Endothelial cell of umbilical vein (primary cell): Measurements from ENCODE around the gene PTPN20.

Source experiments
- EZH2 ChIP-seq: IDR thresholded peaks from 2 replicates; pipeline ENCODE4 v1.6.1; 2012; ENCODE audit warnings: borderline replicate concordance, low read depth, mild to moderate bottlenecking, moderate library complexity, low read length, inconsistent platforms; ENCODE audit not compliant: severe bottlenecking
- FOS ChIP-seq: IDR thresholded peaks from 2 replicates; pipeline ENCODE4 v1.6.1; 2011; ENCODE audit warnings: mild to moderate bottlenecking, low read length, moderate library complexity, borderline replicate concordance; ENCODE audit not compliant: insufficient read depth
- GATA2 ChIP-seq: IDR thresholded peaks from 2 replicates; pipeline ENCODE4 v1.7.0; 2011; ENCODE audit warnings: low read depth, mild to moderate bottlenecking, moderate library complexity, mixed read lengths, low read length; ENCODE audit not compliant: insufficient read length, insufficient read depth
- JUN ChIP-seq: IDR thresholded peaks from 2 replicates; pipeline ENCODE4 v1.6.1; 2011; ENCODE audit warnings: borderline replicate concordance, low read depth; ENCODE audit not compliant: insufficient read length, insufficient read depth
- MYC ChIP-seq: IDR thresholded peaks from one replicate; pipeline ENCODE4 v1.6.1; 2011; ENCODE audit warnings: mild to moderate bottlenecking, low read depth, low read length
- POLR2A ChIP-seq: IDR thresholded peaks from 2 replicates; pipeline ENCODE4 v1.6.1; 2012; ENCODE audit warnings: low read depth, mild to moderate bottlenecking, control low read depth, low read length
- POLR2AphosphoS5 ChIP-seq: IDR thresholded peaks from 2 replicates; pipeline ENCODE4 v1.6.1; 2012; ENCODE audit warnings: low read depth, mild to moderate bottlenecking, control low read depth, low read length, moderate library complexity; ENCODE audit not compliant: insufficient read depth
- TF ChIP-seq, protein P1 (sequence below), 2 donors: IDR thresholded peaks; 1 replicate in 1 of 2; 2 replicates in 1 of 2; pipeline ENCODE4 v1.5.1; 2011; ENCODE audit warnings: low read length in 2 of 2, mild to moderate bottlenecking in 2 of 2, moderate library complexity in 2 of 2, control low read depth in 1 of 2, inconsistent platforms in 1 of 2, low read depth in 1 of 2; ENCODE audit not compliant: insufficient read depth in 1 of 2; ENCODE audit errors: extremely low read depth in 1 of 2
- TF ChIP-seq, protein P2 (sequence below): IDR thresholded peaks from 2 replicates; pipeline ENCODE4 v1.6.1; 2011; ENCODE audit not compliant: insufficient read depth, insufficient read length

DNA sequence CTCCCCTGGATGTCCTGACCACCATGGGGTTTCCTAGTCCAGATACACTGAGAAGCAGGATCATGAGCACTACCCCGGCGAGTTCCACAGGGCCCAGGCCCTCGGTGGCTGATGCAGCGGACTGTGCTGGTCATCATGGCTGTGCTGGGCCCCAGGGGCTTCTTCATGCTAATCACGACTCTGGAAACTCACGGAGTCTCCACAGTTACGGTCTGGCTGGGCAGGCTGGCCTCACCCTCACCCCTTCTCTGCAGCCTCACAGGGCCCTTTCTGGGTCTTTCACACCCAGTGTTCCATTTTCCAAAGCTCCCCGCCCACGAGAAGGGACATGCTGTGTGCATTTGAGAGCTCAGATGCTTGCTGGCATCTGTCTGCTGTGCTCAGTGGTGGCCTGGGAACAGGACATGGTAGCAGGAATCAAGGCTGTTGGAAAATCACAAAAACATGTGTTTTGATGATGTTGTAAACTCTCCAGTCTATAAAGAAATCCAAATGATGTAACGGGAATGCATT lies 119.0 kb downstream of the PTPN20 start:
- TF ChIP-seq, protein P1, sequence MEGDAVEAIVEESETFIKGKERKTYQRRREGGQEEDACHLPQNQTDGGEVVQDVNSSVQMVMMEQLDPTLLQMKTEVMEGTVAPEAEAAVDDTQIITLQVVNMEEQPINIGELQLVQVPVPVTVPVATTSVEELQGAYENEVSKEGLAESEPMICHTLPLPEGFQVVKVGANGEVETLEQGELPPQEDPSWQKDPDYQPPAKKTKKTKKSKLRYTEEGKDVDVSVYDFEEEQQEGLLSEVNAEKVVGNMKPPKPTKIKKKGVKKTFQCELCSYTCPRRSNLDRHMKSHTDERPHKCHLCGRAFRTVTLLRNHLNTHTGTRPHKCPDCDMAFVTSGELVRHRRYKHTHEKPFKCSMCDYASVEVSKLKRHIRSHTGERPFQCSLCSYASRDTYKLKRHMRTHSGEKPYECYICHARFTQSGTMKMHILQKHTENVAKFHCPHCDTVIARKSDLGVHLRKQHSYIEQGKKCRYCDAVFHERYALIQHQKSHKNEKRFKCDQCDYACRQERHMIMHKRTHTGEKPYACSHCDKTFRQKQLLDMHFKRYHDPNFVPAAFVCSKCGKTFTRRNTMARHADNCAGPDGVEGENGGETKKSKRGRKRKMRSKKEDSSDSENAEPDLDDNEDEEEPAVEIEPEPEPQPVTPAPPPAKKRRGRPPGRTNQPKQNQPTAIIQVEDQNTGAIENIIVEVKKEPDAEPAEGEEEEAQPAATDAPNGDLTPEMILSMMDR (IDR thresholded peaks at IDR 0.05; ENCODE audit: extremely low read depth in 1 of 2, insufficient read depth in 1 of 2, low read depth in 1 of 2, low read length in 2 of 2): no peak
- TF ChIP-seq POLR2A (no peak), EZH2 (no peak), MYC (no peak), POLR2AphosphoS5 (no peak), JUN (no peak), FOS (no peak), GATA2 (no peak)
- TF ChIP-seq, protein P2, sequence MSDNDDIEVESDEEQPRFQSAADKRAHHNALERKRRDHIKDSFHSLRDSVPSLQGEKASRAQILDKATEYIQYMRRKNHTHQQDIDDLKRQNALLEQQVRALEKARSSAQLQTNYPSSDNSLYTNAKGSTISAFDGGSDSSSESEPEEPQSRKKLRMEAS: no peak
